ENCODE results near the gene TAS2R46.

Gene TAS2R46

DNA sequence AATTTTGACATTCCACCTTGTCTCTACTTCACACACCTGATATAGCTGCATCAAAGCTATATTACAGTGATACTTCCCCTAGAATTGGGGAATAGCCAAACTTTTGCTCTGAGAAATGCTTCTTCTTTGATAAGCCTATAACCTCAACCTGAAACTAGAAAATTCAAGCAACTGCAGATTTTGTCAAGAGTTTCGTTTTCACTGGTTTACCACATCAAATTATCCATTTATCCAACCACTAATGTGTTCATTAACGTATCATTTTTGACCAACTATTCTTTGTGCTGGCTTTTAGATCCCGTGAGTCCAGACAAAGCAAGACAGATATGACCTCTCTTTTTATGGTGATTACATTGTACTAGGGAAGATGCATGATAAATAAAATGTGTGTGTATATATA is 13.5 kb upstream of the TAS2R46 start:
- H3K27ac ChIP-seq (ENCODE audit: low read depth, low read length), result no peak overlapping the region
- H3K36me3 ChIP-seq (ENCODE audit: control insufficient read depth, insufficient read depth, low read length), result no peaks in the 10 kb centered on the region
- H2AK5ac ChIP-seq (ENCODE audit: low read length), result no peak overlapping the region
- H3K18ac ChIP-seq (ENCODE audit: low read length), result no peak overlapping the region
- H3K4ac ChIP-seq (ENCODE audit: low read depth, low read length), result no peak overlapping the region
- no peak overlapping the region for H2BK15ac ChIP-seq (replicated peaks; ENCODE audit: low read depth)
- H3K4me3 ChIP-seq (ENCODE audit: low read length), result no peak overlapping the region
- no peak overlapping the region for H4K8ac ChIP-seq (ENCODE audit: low read depth, low read length)
- H3K4me1 ChIP-seq (ENCODE audit: control insufficient read depth, low read depth, low read length), result no peaks in the 10 kb centered on the region
- no peak overlapping the region for H3K9ac ChIP-seq (ENCODE audit: low read length)
- H3K56ac ChIP-seq (ENCODE audit: low read length), result no peak overlapping the region
- no peaks in the 10 kb centered on the region for H3K79me1 ChIP-seq (ENCODE audit: low read length)
- no peak overlapping the region for H3K23ac ChIP-seq (ENCODE audit: low read length)
- no peaks in the 10 kb centered on the region for H3K27me3 ChIP-seq (ENCODE audit: insufficient read depth, low read length, poor library complexity)
- no peak overlapping the region for H2BK120ac ChIP-seq (ENCODE audit: low read depth, low read length)
- H4K5ac ChIP-seq (ENCODE audit: low read length), result no peak overlapping the region
- DNase-seq, result no peak
- no CpG with 5 or more reads among the region's 3 CpGs for WGBS (ENCODE audit: extremely low coverage, insufficient coverage, low lambda C conversion rate)
- H3K79me2 ChIP-seq (ENCODE audit: control insufficient read depth, insufficient read depth, low read length), result no peaks in the 10 kb centered on the region
- no peak overlapping the region for H3K4me2 ChIP-seq (ENCODE audit: low read length)
- H2BK5ac ChIP-seq (ENCODE audit: low read length), result no peak overlapping the region

GRCh38 chr12:11071414-11071813 is 9.3 kb upstream of the TAS2R46 start:
- Histone ChIP-seq H3K4me3 (ENCODE audit: low read length) (no peak overlapping the region), H3K4me1 (ENCODE audit: control insufficient read depth, low read depth, low read length) (no peaks in the 10 kb centered on the region), H2BK120ac (ENCODE audit: low read depth, low read length) (no peak overlapping the region), H3K4ac (ENCODE audit: low read depth, low read length) (no peak overlapping the region), H3K4me2 (ENCODE audit: low read length) (no peak overlapping the region), H3K36me3 (ENCODE audit: control insufficient read depth, insufficient read depth, low read length) (no peaks in the 10 kb centered on the region), H3K23ac (ENCODE audit: low read length) (no peak overlapping the region), H2BK15ac (replicated peaks; ENCODE audit: low read depth) (no peak overlapping the region), H2BK5ac (ENCODE audit: low read length) (no peak overlapping the region), H4K8ac (ENCODE audit: low read depth, low read length) (no peak overlapping the region), H3K18ac (ENCODE audit: low read length) (no peak overlapping the region), H3K79me2 (ENCODE audit: control insufficient read depth, insufficient read depth, low read length) (no peaks in the 10 kb centered on the region), H3K79me1 (ENCODE audit: low read length) (no peaks in the 10 kb centered on the region), H3K27me3 (ENCODE audit: insufficient read depth, low read length, poor library complexity) (no peaks in the 10 kb centered on the region), H3K56ac (ENCODE audit: low read length) (no peak overlapping the region), H2AK5ac (ENCODE audit: low read length) (no peak overlapping the region), H3K27ac (ENCODE audit: low read depth, low read length) (no peak overlapping the region), H3K9ac (ENCODE audit: low read length) (no peak overlapping the region), H4K5ac (ENCODE audit: low read length) (no peak overlapping the region)
- no CpG with 5 or more reads among the region's 4 CpGs for WGBS (ENCODE audit: extremely low coverage, insufficient coverage, low lambda C conversion rate)
- DNase-seq, result peak; percentile 38

GRCh38 chr12:11070999-11071398 is 8.9 kb upstream of the TAS2R46 start:
- Histone ChIP-seq H3K56ac (ENCODE audit: low read length) (no peak overlapping the region), H4K5ac (ENCODE audit: low read length) (no peak overlapping the region), H3K27me3 (ENCODE audit: insufficient read depth, low read length, poor library complexity) (no peaks in the 10 kb centered on the region), H3K4me2 (ENCODE audit: low read length) (no peak overlapping the region), H3K4me1 (ENCODE audit: control insufficient read depth, low read depth, low read length) (no peaks in the 10 kb centered on the region), H3K36me3 (ENCODE audit: control insufficient read depth, insufficient read depth, low read length) (no peaks in the 10 kb centered on the region), H2BK5ac (ENCODE audit: low read length) (no peak overlapping the region), H3K18ac (ENCODE audit: low read length) (no peak overlapping the region), H3K4ac (ENCODE audit: low read depth, low read length) (no peak overlapping the region), H2AK5ac (ENCODE audit: low read length) (no peak overlapping the region), H3K9ac (ENCODE audit: low read length) (no peak overlapping the region), H3K23ac (ENCODE audit: low read length) (no peak overlapping the region), H3K27ac (ENCODE audit: low read depth, low read length) (no peak overlapping the region), H3K79me1 (ENCODE audit: low read length) (no peaks in the 10 kb centered on the region), H3K4me3 (ENCODE audit: low read length) (no peak overlapping the region), H2BK120ac (ENCODE audit: low read depth, low read length) (no peak overlapping the region), H2BK15ac (replicated peaks; ENCODE audit: low read depth) (no peak overlapping the region), H4K8ac (ENCODE audit: low read depth, low read length) (no peak overlapping the region), H3K79me2 (ENCODE audit: control insufficient read depth, insufficient read depth, low read length) (no peaks in the 10 kb centered on the region)
- DNase-seq, result no peak
- no CpG with 5 or more reads among the region's 1 CpG for WGBS (ENCODE audit: extremely low coverage, insufficient coverage, low lambda C conversion rate)

- no peak overlapping the region for H3K4me2 ChIP-seq (ENCODE audit: low read length)
- H3K27me3 ChIP-seq (ENCODE audit: insufficient read depth, low read length, poor library complexity), result no peaks in the 10 kb centered on the region
- H3K79me2 ChIP-seq (ENCODE audit: control insufficient read depth, insufficient read depth, low read length), result no peaks in the 10 kb centered on the region
- no peak overlapping the region for H3K27ac ChIP-seq (ENCODE audit: low read depth, low read length)
- H2AK5ac ChIP-seq (ENCODE audit: low read length), result no peak overlapping the region
- no peak overlapping the region for H2BK120ac ChIP-seq (ENCODE audit: low read depth, low read length)
- no peak overlapping the region for H3K18ac ChIP-seq (ENCODE audit: low read length)
- DNase-seq, result no peak
- H4K8ac ChIP-seq (ENCODE audit: low read depth, low read length), result no peak overlapping the region
- H3K79me1 ChIP-seq (ENCODE audit: low read length), result no peaks in the 10 kb centered on the region
- no peak overlapping the region for H2BK15ac ChIP-seq (replicated peaks; ENCODE audit: low read depth)
- H3K4ac ChIP-seq (ENCODE audit: low read depth, low read length), result no peak overlapping the region
- H3K4me3 ChIP-seq (ENCODE audit: low read length), result no peak overlapping the region
- no peak overlapping the region for H3K23ac ChIP-seq (ENCODE audit: low read length)
- no CpG with 5 or more reads among the region's 5 CpGs for WGBS (ENCODE audit: extremely low coverage, insufficient coverage, low lambda C conversion rate)
- no peak overlapping the region for H3K9ac ChIP-seq (ENCODE audit: low read length)
- H3K36me3 ChIP-seq (ENCODE audit: control insufficient read depth, insufficient read depth, low read length), result no peaks in the 10 kb centered on the region
- H2BK5ac ChIP-seq (ENCODE audit: low read length), result no peak overlapping the region
- H3K4me1 ChIP-seq (ENCODE audit: control insufficient read depth, low read depth, low read length), result no peaks in the 10 kb centered on the region
- H3K56ac ChIP-seq (ENCODE audit: low read length), result no peak overlapping the region
- H4K5ac ChIP-seq (ENCODE audit: low read length), result no peak overlapping the region
Observed at GRCh38 chr12:11069854-11070365, 7.8 kb upstream of the TAS2R46 start.

GRCh38 chr12:11067514-11067913 is 5.4 kb upstream of the TAS2R46 start:
- no CpG with 5 or more reads among the region's 2 CpGs for WGBS (ENCODE audit: extremely low coverage, insufficient coverage, low lambda C conversion rate)
- H3K4me3 ChIP-seq (ENCODE audit: low read length), result no peak overlapping the region
- H2BK5ac ChIP-seq (ENCODE audit: low read length), result no peak overlapping the region
- H3K79me2 ChIP-seq (ENCODE audit: control insufficient read depth, insufficient read depth, low read length), result no peaks in the 10 kb centered on the region
- H3K18ac ChIP-seq (ENCODE audit: low read length), result no peak overlapping the region
- no peak overlapping the region for H2AK5ac ChIP-seq (ENCODE audit: low read length)
- H2BK15ac ChIP-seq (replicated peaks; ENCODE audit: low read depth), result no peak overlapping the region
- DNase-seq, result no peak
- no peak overlapping the region for H4K5ac ChIP-seq (ENCODE audit: low read length)
- no peak overlapping the region for H4K8ac ChIP-seq (ENCODE audit: low read depth, low read length)
- H3K4ac ChIP-seq (ENCODE audit: low read depth, low read length), result no peak overlapping the region
- no peak overlapping the region for H2BK120ac ChIP-seq (ENCODE audit: low read depth, low read length)
- no peak overlapping the region for H3K27ac ChIP-seq (ENCODE audit: low read depth, low read length)
- no peak overlapping the region for H3K9ac ChIP-seq (ENCODE audit: low read length)
- H3K23ac ChIP-seq (ENCODE audit: low read length), result no peak overlapping the region
- H3K56ac ChIP-seq (ENCODE audit: low read length), result no peak overlapping the region
- no peaks in the 10 kb centered on the region for H3K79me1 ChIP-seq (ENCODE audit: low read length)
- no peaks in the 10 kb centered on the region for H3K27me3 ChIP-seq (ENCODE audit: insufficient read depth, low read length, poor library complexity)
- H3K4me1 ChIP-seq (ENCODE audit: control insufficient read depth, low read depth, low read length), result no peaks in the 10 kb centered on the region
- H3K4me2 ChIP-seq (ENCODE audit: low read length), result no peak overlapping the region
- no peaks in the 10 kb centered on the region for H3K36me3 ChIP-seq (ENCODE audit: control insufficient read depth, insufficient read depth, low read length)

DNA sequence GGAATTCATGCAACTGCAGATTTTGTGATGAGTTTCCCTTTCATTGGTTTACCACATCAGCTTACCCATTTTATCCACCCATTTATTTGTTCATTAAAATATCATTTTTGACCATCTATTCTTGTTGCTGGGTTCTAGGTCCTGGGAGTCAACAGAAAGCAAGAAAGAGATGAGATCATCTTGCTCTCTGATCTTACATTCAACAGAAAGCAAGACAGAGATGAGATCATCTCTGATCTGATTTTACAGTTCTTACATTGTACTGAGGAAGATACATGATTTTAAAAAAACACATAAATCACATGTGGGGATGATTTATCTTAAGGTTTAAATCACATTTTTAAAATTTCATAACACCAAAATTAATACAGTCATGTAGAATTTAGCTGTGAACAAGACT is 2.3 kb downstream of the TAS2R46 start:
- no peak for DNase-seq
- Histone ChIP-seq H2AK5ac (ENCODE audit: low read length) (no peak overlapping the region), H3K79me1 (ENCODE audit: low read length) (no peaks in the 10 kb centered on the region), H2BK15ac (replicated peaks; ENCODE audit: low read depth) (no peak overlapping the region), H4K5ac (ENCODE audit: low read length) (no peak overlapping the region), H3K4ac (ENCODE audit: low read depth, low read length) (no peak overlapping the region), H3K4me2 (ENCODE audit: low read length) (no peak overlapping the region), H3K27me3 (ENCODE audit: insufficient read depth, low read length, poor library complexity) (no peaks in the 10 kb centered on the region), H3K4me1 (ENCODE audit: control insufficient read depth, low read depth, low read length) (no peaks in the 10 kb centered on the region), H3K9ac (ENCODE audit: low read length) (no peak overlapping the region), H4K8ac (ENCODE audit: low read depth, low read length) (no peak overlapping the region), H3K56ac (ENCODE audit: low read length) (no peak overlapping the region), H3K18ac (ENCODE audit: low read length) (no peak overlapping the region), H3K4me3 (ENCODE audit: low read length) (no peak overlapping the region), H3K23ac (ENCODE audit: low read length) (no peak overlapping the region), H3K36me3 (ENCODE audit: control insufficient read depth, insufficient read depth, low read length) (no peaks in the 10 kb centered on the region), H2BK120ac (ENCODE audit: low read depth, low read length) (no peak overlapping the region), H3K79me2 (ENCODE audit: control insufficient read depth, insufficient read depth, low read length) (no peaks in the 10 kb centered on the region), H3K27ac (ENCODE audit: low read depth, low read length) (no peak overlapping the region), H2BK5ac (ENCODE audit: low read length) (no peak overlapping the region)

All from mesendoderm (in vitro differentiated cells).